DND-41 (cell line): ENCODE data around the gene IPO4.

Source experiments
- ATAC-seq: fragments of 200-7000 bp; cut with Tn5 transposase; 3 replicates; pipeline ENCODE4 v1.9.1; 2021; ENCODE audit warnings: low read depth; ENCODE audit not compliant: insufficient read depth
- DNase-seq: peaks from one replicate; pipeline ENCODE4 v3.0.0-alpha.2; 2020
- H2AFZ ChIP-seq: 2 replicates; pipeline ENCODE4 v1.6.0; 2012; ENCODE audit warnings: low read depth, low read length
- H3K27ac ChIP-seq: 2 replicates; pipeline ENCODE4 v1.5.1; 2012; ENCODE audit warnings: low read length, inconsistent platforms
- H3K27me3 ChIP-seq: fragments of 200-600 bp; sonication (generic); 2 replicates; pipeline ENCODE4 v1.6.0; 2012; ENCODE audit warnings: low read length, mild to moderate bottlenecking, inconsistent platforms; ENCODE audit not compliant: insufficient read depth, poor library complexity
- H3K36me3 ChIP-seq: 2 replicates; pipeline ENCODE4 v1.5.1; 2012; ENCODE audit warnings: low read length, inconsistent platforms; ENCODE audit not compliant: insufficient read depth
- H3K4me1 ChIP-seq: 2 replicates; pipeline ENCODE4 v1.5.1; 2012; ENCODE audit warnings: mild to moderate bottlenecking, low read length; ENCODE audit not compliant: insufficient read depth
- H3K4me2 ChIP-seq: 2 replicates; pipeline ENCODE4 v1.6.0; 2012; ENCODE audit warnings: mild to moderate bottlenecking, moderate library complexity, low read length, inconsistent platforms; ENCODE audit not compliant: insufficient read depth
- H3K4me3 ChIP-seq, 2 experiments: fragments of 200-600 bp in 1 of 2; shearing (Covaris generic) in 1 of 2; 2 replicates each; pipeline ENCODE4 v1.5.1; 2012 to 2016; ENCODE audit warnings: inconsistent platforms in 2 of 2, low read length in 2 of 2, mild to moderate bottlenecking in 2 of 2, low read depth in 1 of 2, moderate library complexity in 1 of 2
- H3K79me2 ChIP-seq: 2 replicates; pipeline ENCODE4 v1.6.0; 2012; ENCODE audit warnings: low read length, inconsistent platforms; ENCODE audit not compliant: insufficient read depth
- H3K9ac ChIP-seq: 2 replicates; pipeline ENCODE4 v1.6.0; 2012; ENCODE audit warnings: low read depth, mild to moderate bottlenecking, inconsistent platforms, low read length, moderate library complexity
- H3K9me3 ChIP-seq: 2 replicates; pipeline ENCODE4 v1.5.1; 2012; ENCODE audit warnings: low read length, moderate library complexity, mild to moderate bottlenecking, inconsistent platforms; ENCODE audit not compliant: insufficient read depth, severe bottlenecking
- H4K20me1 ChIP-seq: 2 replicates; pipeline ENCODE4 v1.6.0; 2012; ENCODE audit warnings: low read length; ENCODE audit not compliant: insufficient read depth
- CTCF ChIP-seq: IDR thresholded peaks from 2 replicates; pipeline ENCODE4 v1.5.1; 2012; ENCODE audit warnings: borderline replicate concordance, low read length, moderate library complexity, mild to moderate bottlenecking; ENCODE audit not compliant: poor library complexity, severe bottlenecking; ENCODE audit errors: extremely low read depth
- EZH2 ChIP-seq: IDR thresholded peaks from 3 replicates; pipeline ENCODE4 v1.6.1; 2012; ENCODE audit warnings: borderline replicate concordance, low read depth, mild to moderate bottlenecking, moderate library complexity, low read length, inconsistent platforms; ENCODE audit not compliant: severe bottlenecking

IPO4 gene

DNA sequence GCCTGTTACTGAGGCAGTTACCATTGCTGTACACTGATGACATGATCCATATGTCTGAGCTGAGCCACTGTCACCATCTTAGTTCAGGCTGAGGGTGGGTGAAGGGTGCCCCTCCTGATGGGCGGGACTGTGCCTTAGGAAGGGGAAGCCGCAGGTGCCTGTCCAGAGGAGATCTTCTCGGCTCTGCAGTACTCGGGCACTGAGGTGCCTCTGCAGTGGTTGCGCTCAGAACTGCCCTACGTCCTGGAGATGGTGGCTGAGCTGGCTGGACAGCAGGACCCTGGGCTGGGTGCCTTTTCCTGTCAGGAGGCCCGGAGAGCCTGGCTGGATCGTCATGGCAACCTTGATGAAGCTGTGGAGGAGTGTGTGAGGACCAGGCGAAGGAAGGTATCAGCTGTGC, 37.6 kb downstream of the IPO4 start:
- H3K9me3 ChIP-seq: no peaks in the 10 kb centered on the region
- no peak overlapping the region for H2AFZ ChIP-seq
- H3K79me2 ChIP-seq: peaks cover 30% of the 10 kb centered on the region
- peaks cover 23% of the 10 kb centered on the region for H4K20me1 ChIP-seq
- no peak overlapping the region for H3K4me2 ChIP-seq
- H3K4me1 ChIP-seq: peaks cover 26% of the 10 kb centered on the region
- no peak overlapping the region for H3K9ac ChIP-seq
- DNase-seq (no peak), ATAC-seq (no peak)
- no peaks in the 10 kb centered on the region for H3K27me3 ChIP-seq
- no peak overlapping the region for H3K27ac ChIP-seq
- no peak overlapping the region for H3K4me3 ChIP-seq
- TF ChIP-seq CTCF (no peak), EZH2 (no peak)
- peaks cover 71% of the 10 kb centered on the region for H3K36me3 ChIP-seq

- H3K9me3 ChIP-seq: no peaks in the 10 kb centered on the region
- H3K4me3 ChIP-seq: no peak overlapping the region
- H3K27ac ChIP-seq: no peak overlapping the region
- DNase-seq (no peak), ATAC-seq (no peak)
- H3K79me2 ChIP-seq: peaks cover 35% of the 10 kb centered on the region
- H3K9ac ChIP-seq: no peak overlapping the region
- no peaks in the 10 kb centered on the region for H3K27me3 ChIP-seq
- H3K4me1 ChIP-seq: peaks cover 30% of the 10 kb centered on the region
- TF ChIP-seq CTCF (no peak), EZH2 (no peak)
- no peak overlapping the region for H3K4me2 ChIP-seq
- peaks cover 24% of the 10 kb centered on the region for H4K20me1 ChIP-seq
- no peak overlapping the region for H2AFZ ChIP-seq
- peaks cover 67% of the 10 kb centered on the region for H3K36me3 ChIP-seq
Measured at GRCh38 chr14:24150567-24150966, 38.0 kb downstream of the IPO4 start.

- H3K4me3 ChIP-seq: no peak overlapping the region
- no peaks in the 10 kb centered on the region for H3K27me3 ChIP-seq
- no peak for ATAC-seq
- peaks cover 66% of the 10 kb centered on the region for H3K36me3 ChIP-seq
- no peaks in the 10 kb centered on the region for H3K9me3 ChIP-seq
- no peak overlapping the region for H2AFZ ChIP-seq
- peaks cover 40% of the 10 kb centered on the region for H3K79me2 ChIP-seq
- H3K9ac ChIP-seq: no peak overlapping the region
- H3K4me2 ChIP-seq: no peak overlapping the region
- H3K4me1 ChIP-seq: peaks cover 35% of the 10 kb centered on the region
- no peak overlapping the region for H3K27ac ChIP-seq
- peaks cover 28% of the 10 kb centered on the region for H4K20me1 ChIP-seq
- no peak for DNase-seq
- TF ChIP-seq EZH2 (no peak), CTCF (no peak)
Measured at GRCh38 chr14:24150061-24150460, 38.6 kb downstream of the IPO4 start.
